ENCODE measurements around the gene NOC2L. TPM values are rescaled to one million over a fixed set of nuclear protein-coding genes. Genes with fewer than 3 reads are reported as not detected.

Gene NOC2L
- total RNA-seq, 1 donor from 2014 or later: 192 TPM

Other genes starting within 250 kb of the NOC2L start
- not detected in 2 replicates for gene SAMD11, start 35.3 kb downstream of the NOC2L start, total RNA-seq
- 46.4 and 48.1 TPM in 2 replicates for gene KLHL17, start 1.3 kb upstream of the NOC2L start, total RNA-seq
- 1.8 and 2.8 TPM in 2 replicates for gene PLEKHN1, start 7.2 kb upstream of the NOC2L start, total RNA-seq
- not detected in 2 replicates for gene PERM1, start 22.8 kb upstream of the NOC2L start, total RNA-seq
- gene HES4, start 40.8 kb upstream of the NOC2L start, total RNA-seq: 2.8 and 5.0 TPM in 2 replicates
- gene ISG15, start 54.2 kb upstream of the NOC2L start, total RNA-seq: 43.3 and 45.5 TPM in 2 replicates
- 29.6 and 35.8 TPM in 2 replicates for gene AGRN, start 60.9 kb upstream of the NOC2L start, total RNA-seq
- gene RNF223, start 115.0 kb upstream of the NOC2L start, total RNA-seq: not detected in 2 replicates
- gene C1orf159, start 156.8 kb upstream of the NOC2L start, total RNA-seq: 24.5 and 28.0 TPM in 2 replicates
- gene TTLL10, start 214.6 kb upstream of the NOC2L start, total RNA-seq: not detected in 2 replicates
- gene TNFRSF18, start 247.3 kb upstream of the NOC2L start, total RNA-seq: 250 and 254 TPM in 2 replicates

All from activated CD4-positive, alpha-beta T cell treated with anti-CD3 and anti-CD28 coated beads, Interleukin-2, amount 10 ng/mL, durations not matched to agents 24 days and 14 days (primary cell).